Liver (tissue), 9 donors: Measurements from ENCODE around the gene ARL6IP6. TPM values are rescaled to one million over a fixed set of nuclear protein-coding genes. Genes with fewer than 3 reads are reported as not detected.

Source experiments
- DNase-seq: peaks from one replicate; pipeline ENCODE4 v3.0.0-alpha.2; 2017; ENCODE audit warnings: low spot score
- H3K27ac ChIP-seq, 2 donors: one replicate each; pipeline ENCODE4 v1.7.0; 2013; ENCODE audit warnings: inconsistent platforms in 2 of 2, low read length in 2 of 2, control low read depth in 1 of 2, low read depth in 1 of 2, mild to moderate bottlenecking in 1 of 2
- H3K27me3 ChIP-seq, 4 donors: one replicate each; pipeline versions ENCODE4 v1.6.1 to v1.7.0; 2013; ENCODE audit warnings: low read length in 3 of 4, inconsistent platforms in 1 of 4, mild to moderate bottlenecking in 1 of 4, moderate library complexity in 1 of 4; ENCODE audit not compliant: control insufficient read depth in 4 of 4, insufficient read depth in 4 of 4
- H3K36me3 ChIP-seq, 4 donors: one replicate each; pipeline versions ENCODE4 v1.6.1 to v1.7.0; 2013; ENCODE audit warnings: low read length in 3 of 4, mild to moderate bottlenecking in 3 of 4, low read depth in 1 of 4, moderate library complexity in 1 of 4; ENCODE audit not compliant: control insufficient read depth in 4 of 4, insufficient read depth in 3 of 4
- H3K4me1 ChIP-seq, 4 donors: one replicate each; pipeline versions ENCODE4 v1.6.1 to v1.7.0; 2013; ENCODE audit warnings: low read length in 3 of 4, mild to moderate bottlenecking in 3 of 4, moderate library complexity in 1 of 4; ENCODE audit not compliant: control insufficient read depth in 4 of 4, insufficient read depth in 4 of 4
- H3K4me3 ChIP-seq, 3 donors: one replicate each; pipeline versions ENCODE4 v1.6.1 to v1.7.0; 2013; ENCODE audit warnings: low read length in 3 of 3, control low read depth in 1 of 3, low read depth in 1 of 3, mild to moderate bottlenecking in 1 of 3
- H3K9ac ChIP-seq, 2 donors: one replicate each; pipeline ENCODE4 v1.7.0; 2013; ENCODE audit warnings: low read length in 2 of 2, mild to moderate bottlenecking in 2 of 2, moderate library complexity in 2 of 2, control low read depth in 1 of 2, low read depth in 1 of 2
- H3K9me3 ChIP-seq, 4 donors: one replicate each; pipeline versions ENCODE4 v1.6.1 to v1.7.0; 2013; ENCODE audit warnings: low read length in 3 of 4; ENCODE audit not compliant: control insufficient read depth in 4 of 4
- EGR1 ChIP-seq, 2 donors: IDR thresholded peaks; 2 replicates each; pipeline ENCODE4 v1.6.1; 2016 to 2018; ENCODE audit warnings: antibody characterized with exemption in 2 of 2, low read depth in 2 of 2
- HNF4A ChIP-seq, 2 donors: conservative IDR thresholded peaks; 2 replicates each; pipeline ENCODE4 v1.6.1; 2016; ENCODE audit warnings: antibody characterized with exemption in 2 of 2, mild to moderate bottlenecking in 2 of 2
- HNF4G ChIP-seq: IDR thresholded peaks from 2 replicates; pipeline ENCODE4 v1.6.1; 2016; ENCODE audit warnings: antibody characterized with exemption
- JUND ChIP-seq, 2 donors: IDR thresholded peaks; 2 replicates each; pipeline ENCODE4 v1.6.1; 2016; ENCODE audit warnings: antibody characterized with exemption in 2 of 2
- MAX ChIP-seq: IDR thresholded peaks from 2 replicates; pipeline ENCODE4 v1.6.1; 2016; ENCODE audit warnings: antibody characterized with exemption
- NR2F2 ChIP-seq: IDR thresholded peaks from 2 replicates; pipeline ENCODE4 v1.6.1; 2016; ENCODE audit warnings: antibody characterized with exemption
- RAD21 ChIP-seq, 2 donors: IDR thresholded peaks; 2 replicates each; pipeline ENCODE4 v1.6.1; 2016; ENCODE audit warnings: antibody characterized with exemption in 2 of 2, mild to moderate bottlenecking in 2 of 2
- REST ChIP-seq: IDR thresholded peaks from 2 replicates; pipeline ENCODE4 v1.6.1; 2016; ENCODE audit warnings: antibody characterized with exemption, mild to moderate bottlenecking
- RXRA ChIP-seq, 2 donors: IDR thresholded peaks; 2 replicates each; pipeline ENCODE4 v1.6.1; 2017 to 2018; ENCODE audit warnings: antibody characterized with exemption in 2 of 2, mild to moderate bottlenecking in 1 of 2
- SP1 ChIP-seq: IDR thresholded peaks from 2 replicates; pipeline ENCODE4 v1.6.1; 2018; ENCODE audit warnings: antibody characterized with exemption, mild to moderate bottlenecking
- YY1 ChIP-seq: IDR thresholded peaks from 2 replicates; pipeline ENCODE4 v1.6.1; 2016; ENCODE audit warnings: antibody characterized with exemption, mild to moderate bottlenecking
- ZBTB33 ChIP-seq: IDR thresholded peaks from 2 replicates; pipeline ENCODE4 v1.6.1; 2016; ENCODE audit warnings: antibody characterized with exemption
- WGBS: extraction: QIAGEN DNeasy Blood & Tissue Kit; methylation state at CpG from one replicate; pipeline ENCODE4 v1.1.7; 2013; 5-methylcytosine and 5-hydroxymethylcytosine counted together
- polyA plus RNA-seq, 2 donors: library from polyadenylated mRNA; stranded (reverse) in 1 of 2; unstranded in 1 of 2; fragments of 200-250 nt in 1 of 2; fragments of >200 nt in 1 of 2; fragmentation: Nextera tagmentation in 1 of 2; extraction: Ambion mirVana in 1 of 2; gene quantifications; one replicate each; pipeline versions ENCODE4 v1.2.1 to v1.2.3, GENCODE V29; 2013 to 2015
- total RNA-seq, 2 donors: library from RNA; depleted of rRNA; stranded (reverse); fragments of >200 nt; gene quantifications; one replicate each; pipeline ENCODE4 v1.2.3, GENCODE V29; 2014
- donor health status: healthy.
- donor health status: healthy.
- donor health status: healthy.
- donor health status: healthy.
- donor health status: healthy.

The ARL6IP6 gene
- total and polyA plus RNA-seq, 4 donors: 2.2 to 16.6 (median 4.6) TPM

GRCh38 chr2:152796941-152797340 is 78.5 kb downstream of the ARL6IP6 start (continued):
- no peak for TF ChIP-seq REST

GRCh38 chr2:152804687-152805408 is 86.4 kb downstream of the ARL6IP6 start:
- no peaks in the 10 kb centered on the region for H3K4me1 ChIP-seq
- no peak for DNase-seq
- H3K27me3 ChIP-seq: no peaks in the 10 kb centered on the region
- no peaks in the 10 kb centered on the region for H3K36me3 ChIP-seq
- TF ChIP-seq REST (no peak), NR2F2 (no peak), RAD21 (IDR thresholded peaks at IDR 0.05) (no peak), YY1 (no peak), JUND (IDR thresholded peaks at IDR 0.05) (no peak), RXRA (IDR thresholded peaks at IDR 0.05) (no peak), HNF4G (no peak), MAX (no peak), EGR1 (IDR thresholded peaks at IDR 0.05; ENCODE audit: low read depth in 2 of 2) (no peak), HNF4A (conservative IDR thresholded peaks at IDR 0.05) (no peak)
- H3K9ac ChIP-seq: no peak overlapping the region
- no peak overlapping the region for H3K4me3 ChIP-seq
- WGBS: 94% methylated on average over 29 of the region's 29 CpGs
- no peaks in the 10 kb centered on the region for H3K9me3 ChIP-seq
- no peak overlapping the region for H3K27ac ChIP-seq

GRCh38 chr2:152811916-152812315 is 93.5 kb downstream of the ARL6IP6 start:
- no peak for DNase-seq
- Histone ChIP-seq H3K36me3 (no peaks in the 10 kb centered on the region), H3K27me3 (no peaks in the 10 kb centered on the region), H3K4me1 (no peaks in the 10 kb centered on the region), H3K9me3 (peaks cover 0 to 2% (median 0%) of the 10 kb centered on the region in 4 donors), H3K4me3 (no peak overlapping the region), H3K27ac (no peak overlapping the region), H3K9ac (no peak overlapping the region)
- 81% methylated on average over 3 of the region's 3 CpGs for WGBS
- TF ChIP-seq ZBTB33: no peak
- no peak for TF ChIP-seq SP1
- no peak for TF ChIP-seq NR2F2
